CD4-positive, CD25-positive, alpha-beta regulatory T cell (primary cell): ENCODE data around the gene MC1R. TPM values are rescaled to one million over a fixed set of nuclear protein-coding genes. Genes with fewer than 3 reads are reported as not detected.
"Not testable (repeated sequence)": the region's sequence is repeated elsewhere in the genome, so short reads cannot be mapped to it uniquely, and the experiment has no call there.

ENCODE experiments used
- ATAC-seq, 2 donors: fragments of 150-1000 bp; cut with Tn5 transposase; one replicate each; pipeline ENCODE4 v1.10.0; 2021; ENCODE audit warnings: low read depth in 2 of 2, moderate number of reproducible peaks in 2 of 2, moderate library complexity in 1 of 2
- DNase-seq, 3 donors: peaks; one replicate each; pipeline versions ENCODE4 v3.0.0 to v3.0.0-alpha.2; 2012 to 2022; ENCODE audit warnings: mixed read lengths in 1 of 3
- H3K27ac ChIP-seq: one replicate; pipeline ENCODE4 v1.7.0; 2013; ENCODE audit warnings: mild to moderate bottlenecking, low read length; ENCODE audit not compliant: insufficient read depth, poor library complexity, severe bottlenecking
- H3K27me3 ChIP-seq: one replicate; pipeline ENCODE4 v1.7.0; 2013; ENCODE audit warnings: low read length; ENCODE audit not compliant: control insufficient read depth, insufficient read depth
- H3K36me3 ChIP-seq: one replicate; pipeline ENCODE4 v1.7.0; 2013; ENCODE audit warnings: mild to moderate bottlenecking, low read length, moderate library complexity; ENCODE audit not compliant: control insufficient read depth, insufficient read depth
- H3K4me1 ChIP-seq: 2 replicates; pipeline ENCODE4 v1.7.0; 2013; ENCODE audit warnings: mild to moderate bottlenecking, low read length; ENCODE audit not compliant: insufficient read depth, control insufficient read depth, poor library complexity, severe bottlenecking
- H3K4me3 ChIP-seq: one replicate; pipeline ENCODE4 v1.7.0; 2013; ENCODE audit warnings: low read depth, mild to moderate bottlenecking, low read length, moderate library complexity
- H3K9me3 ChIP-seq, 2 experiments: 1 replicate in 1 of 2; 2 replicates in 1 of 2; pipeline ENCODE4 v1.7.0; 2013; ENCODE audit warnings: low read length in 2 of 2, mild to moderate bottlenecking in 1 of 2, moderate library complexity in 1 of 2; ENCODE audit not compliant: control insufficient read depth in 2 of 2
- H3K27ac Mint-ChIP-seq, 3 donors: one replicate each; pipeline ENCODE4 v1.8.0; 2020 to 2022; ENCODE audit warnings: mild to moderate bottlenecking in 3 of 3, mixed read lengths in 3 of 3, moderate library complexity in 2 of 3
- H3K27me3 Mint-ChIP-seq: one replicate; pipeline ENCODE4 v1.8.0; 2022; ENCODE audit warnings: mild to moderate bottlenecking, mixed read lengths
- H3K36me3 Mint-ChIP-seq: one replicate; pipeline ENCODE4 v1.8.0; 2020; ENCODE audit warnings: mixed read lengths
- H3K4me1 Mint-ChIP-seq, 4 donors: one replicate each; pipeline ENCODE4 v1.8.0; 2020 to 2022; ENCODE audit warnings: mixed read lengths in 4 of 4, mild to moderate bottlenecking in 1 of 4
- H3K4me3 Mint-ChIP-seq, 4 donors: one replicate each; pipeline ENCODE4 v1.8.0; 2020 to 2022; ENCODE audit warnings: mild to moderate bottlenecking in 4 of 4, mixed read lengths in 4 of 4, moderate library complexity in 3 of 4
- H3K9me3 Mint-ChIP-seq, 7 donors: one replicate each; pipeline ENCODE4 v1.8.0; 2020 to 2022; ENCODE audit warnings: mixed read lengths in 7 of 7, mild to moderate bottlenecking in 3 of 7, moderate library complexity in 2 of 7
- polyA plus RNA-seq, 4 donors: library from polyadenylated mRNA; unstranded; fragments of 300-500 nt; fragmentation: Illumina TruSeq; gene quantifications; one replicate each; pipeline ENCODE4 v1.2.3, GENCODE V29; 2021
- total RNA-seq: library from RNA; stranded (reverse); gene quantifications from one replicate; pipeline ENCODE4 v1.2.3, GENCODE V29; 2022

The MC1R gene
- total and polyA plus RNA-seq, 5 donors from 2014 or later, result 0.08 to 14.9 (median 0.28) TPM; not detected in 1

GRCh38 chr16:89924925-89925307, 6.3 kb downstream of the MC1R start:
- no peak for DNase-seq
- Histone ChIP-seq H3K9me3 (no peaks in the 10 kb centered on the region), H3K4me1 (peaks cover 58% of the 10 kb centered on the region), H3K36me3 (no peaks in the 10 kb centered on the region), H3K27ac (no peak overlapping the region), H3K27me3 (no peaks in the 10 kb centered on the region), H3K4me3 (no peak overlapping the region)
- no peak for ATAC-seq
- no peak overlapping the region for H3K27ac Mint-ChIP-seq
- H3K4me3 Mint-ChIP-seq, result peak overlapping the region in 2 of 4 donors; percentile 61 to 63
- H3K36me3 Mint-ChIP-seq, result no peaks in the 10 kb centered on the region
- peaks cover 0 to 39% (median 12%) of the 10 kb centered on the region in 4 donors for H3K4me1 Mint-ChIP-seq
- peaks cover 0 to under 1% (median 0%) of the 10 kb centered on the region in 7 donors for H3K9me3 Mint-ChIP-seq
- peaks cover 40% of the 10 kb centered on the region for H3K27me3 Mint-ChIP-seq

- Histone ChIP-seq H3K9me3 (no peaks in the 10 kb centered on the region), H3K4me1 (peaks cover 57% of the 10 kb centered on the region), H3K36me3 (no peaks in the 10 kb centered on the region), H3K27ac (no peak overlapping the region), H3K27me3 (no peaks in the 10 kb centered on the region), H3K4me3 (no peak overlapping the region)
- no peak for ATAC-seq
- H3K36me3 Mint-ChIP-seq, result no peaks in the 10 kb centered on the region
- peak overlapping the region in 3 of 4 donors; percentile 61 to 72 (median 63) for H3K4me3 Mint-ChIP-seq
- peaks cover 0 to 31% (median 6%) of the 10 kb centered on the region in 4 donors for H3K4me1 Mint-ChIP-seq
- H3K27ac Mint-ChIP-seq, result no peak overlapping the region
- DNase-seq, result no peak
- peaks cover 38% of the 10 kb centered on the region for H3K27me3 Mint-ChIP-seq
- H3K9me3 Mint-ChIP-seq, result peaks cover 0 to 2% (median 0%) of the 10 kb centered on the region in 7 donors
Observed at GRCh38 chr16:89925596-89926079, 7.0 kb downstream of the MC1R start.

- Histone ChIP-seq H3K36me3 (no peaks in the 10 kb centered on the region), H3K4me1 (peaks cover 2% of the 10 kb centered on the region), H3K27me3 (peaks cover 2% of the 10 kb centered on the region), H3K9me3 (no peaks in the 10 kb centered on the region), H3K27ac (no peak overlapping the region), H3K4me3 (no peak overlapping the region)
- peaks cover 20% of the 10 kb centered on the region for H3K27me3 Mint-ChIP-seq
- H3K36me3 Mint-ChIP-seq, result no peaks in the 10 kb centered on the region
- H3K27ac Mint-ChIP-seq, result no peak overlapping the region
- ATAC-seq (no peak), DNase-seq (no peak)
- H3K4me3 Mint-ChIP-seq, result no peak overlapping the region
- H3K4me1 Mint-ChIP-seq, result peaks cover 0 to 3% (median 0%) of the 10 kb centered on the region in 4 donors
- H3K9me3 Mint-ChIP-seq, result peaks cover 0 to 2% (median 0%) of the 10 kb centered on the region in 7 donors
Observed at GRCh38 chr16:89931305-89931896, 12.7 kb downstream of the MC1R start.

GRCh38 chr16:89931964-89932363, 13.3 kb downstream of the MC1R start:
- no peak for DNase-seq
- H3K9me3 Mint-ChIP-seq, result peaks cover 0 to 2% (median 0%) of the 10 kb centered on the region in 7 donors
- peaks cover 2% of the 10 kb centered on the region for H3K27me3 ChIP-seq
- H3K36me3 ChIP-seq, result no peaks in the 10 kb centered on the region
- H3K27ac Mint-ChIP-seq, result no peak overlapping the region
- H3K4me1 Mint-ChIP-seq, result no peaks in the 10 kb centered on the region
- H3K27ac ChIP-seq, result no peak overlapping the region
- no peaks in the 10 kb centered on the region for H3K36me3 Mint-ChIP-seq
- peaks cover 17% of the 10 kb centered on the region for H3K27me3 Mint-ChIP-seq
- H3K4me3 Mint-ChIP-seq, result no peak overlapping the region
- no peak for ATAC-seq
- no peaks in the 10 kb centered on the region for H3K9me3 ChIP-seq
- H3K4me1 ChIP-seq, result no peaks in the 10 kb centered on the region
- H3K4me3 ChIP-seq, result no peak overlapping the region

- not testable (repeated sequence) for H3K4me1 ChIP-seq, H3K4me1 Mint-ChIP-seq, ATAC-seq, H3K27ac ChIP-seq, H3K9me3 ChIP-seq, H3K4me3 ChIP-seq, H3K36me3 ChIP-seq, H3K27ac Mint-ChIP-seq, H3K4me3 Mint-ChIP-seq, H3K9me3 Mint-ChIP-seq, H3K36me3 Mint-ChIP-seq, H3K27me3 ChIP-seq, DNase-seq
- H3K27me3 Mint-ChIP-seq, result peaks cover 16% of the 10 kb centered on the region
Observed at GRCh38 chr16:89934019-89934418, 15.4 kb downstream of the MC1R start.

GRCh38 chr16:89934611-89935553, 16.2 kb downstream of the MC1R start:
- Mint-ChIP-seq H3K9me3 (peaks cover 0 to 2% (median 0%) of the 10 kb centered on the region in 7 donors), H3K27ac (no peak overlapping the region), H3K4me3 (no peak overlapping the region), H3K4me1 (peaks cover 0 to 4% (median 0%) of the 10 kb centered on the region in 4 donors), H3K27me3 (peaks cover 20% of the 10 kb centered on the region), H3K36me3 (no peaks in the 10 kb centered on the region)
- Histone ChIP-seq H3K4me1 (no peaks in the 10 kb centered on the region), H3K4me3 (no peak overlapping the region), H3K27me3 (peaks cover 2% of the 10 kb centered on the region), H3K36me3 (no peaks in the 10 kb centered on the region), H3K9me3 (no peaks in the 10 kb centered on the region), H3K27ac (no peak overlapping the region)
- ATAC-seq (no peak), DNase-seq (no peak)

GRCh38 chr16:89935620-89936019, 17.0 kb downstream of the MC1R start:
- not testable (repeated sequence) for H3K27ac Mint-ChIP-seq, H3K4me1 Mint-ChIP-seq, H3K36me3 Mint-ChIP-seq

More at GRCh38 chr16:89935620-89936019, 17.0 kb downstream of the MC1R start:
- not testable (repeated sequence) for H3K9me3 ChIP-seq, H3K27ac ChIP-seq, ATAC-seq, H3K27me3 ChIP-seq, H3K4me3 ChIP-seq, H3K36me3 ChIP-seq, DNase-seq, H3K9me3 Mint-ChIP-seq, H3K4me3 Mint-ChIP-seq, H3K4me1 ChIP-seq
- H3K27me3 Mint-ChIP-seq, result peaks cover 15% of the 10 kb centered on the region
